NCI-H345 treated with DMSO at 0.1 percent for 48 hours (cell line): ENCODE measurements around the gene ACOXL.

Source experiments
- DNase-seq: peaks from one replicate; lab custom pipeline; 2025; ENCODE audit not compliant: unreplicated experiment; lab: John Stamatoyannopoulos, UW

ACOXL gene

DNA sequence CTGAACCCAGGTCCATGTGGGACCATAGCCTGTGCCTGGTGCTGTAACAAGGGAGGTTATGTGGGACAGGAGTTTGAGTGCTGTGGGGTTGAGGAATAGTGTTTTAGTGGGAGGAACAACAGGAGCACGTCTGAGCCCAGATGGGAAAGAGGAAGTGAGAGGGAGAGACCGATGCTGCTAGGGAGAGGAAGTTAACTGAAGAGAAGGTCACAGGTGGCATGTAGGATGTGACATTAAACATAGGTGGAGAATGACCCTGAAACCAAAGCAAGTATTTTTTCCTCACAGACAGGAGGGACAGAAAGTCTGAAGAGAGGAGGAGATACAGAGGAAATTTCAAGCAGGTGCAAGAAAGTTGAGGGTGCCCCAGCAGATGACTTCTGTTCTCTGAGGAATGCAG lies 87.8 kb downstream of the ACOXL start:
- DNase-seq = no peak

DNA sequence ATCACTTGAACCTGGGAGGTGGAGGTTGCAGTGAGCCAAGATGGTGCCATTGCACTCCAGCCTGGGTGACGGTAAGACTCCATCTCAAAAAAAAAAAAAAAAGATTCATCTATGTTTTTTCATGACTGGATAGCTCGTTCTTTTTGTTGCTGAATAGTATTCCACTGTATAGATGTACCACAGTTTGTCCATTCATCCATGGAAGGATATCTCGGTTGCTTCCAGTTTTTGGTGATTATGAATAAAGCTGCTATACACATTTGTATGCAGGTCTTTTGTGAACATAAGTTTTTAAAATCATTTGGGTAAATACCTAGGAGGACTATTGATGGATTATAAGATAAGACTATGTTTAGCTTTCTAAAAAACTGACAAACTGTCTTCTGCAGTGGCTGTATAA lies 90.8 kb downstream of the ACOXL start:
- DNase-seq = no peak

DNA sequence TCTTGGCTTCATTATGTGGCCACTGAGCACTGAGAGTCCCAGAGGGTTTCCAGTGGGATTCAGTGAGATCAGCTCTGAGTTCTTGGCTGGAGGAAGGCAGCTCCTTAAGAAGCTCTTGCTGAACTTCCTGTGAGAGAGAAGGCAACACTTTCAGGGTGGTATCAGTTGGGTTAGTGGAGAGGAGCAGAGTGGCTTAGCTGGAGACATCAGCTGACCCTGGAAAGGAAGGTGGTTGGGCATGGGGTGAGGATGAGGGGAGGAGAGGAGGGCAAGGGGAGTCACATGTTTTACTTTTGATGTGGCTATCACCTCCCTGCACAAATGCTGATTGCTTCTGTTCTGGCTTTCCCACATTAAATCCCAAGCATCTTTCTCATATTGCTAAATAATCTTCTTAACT lies 95.1 kb downstream of the ACOXL start:
- DNase-seq = no peak

DNA sequence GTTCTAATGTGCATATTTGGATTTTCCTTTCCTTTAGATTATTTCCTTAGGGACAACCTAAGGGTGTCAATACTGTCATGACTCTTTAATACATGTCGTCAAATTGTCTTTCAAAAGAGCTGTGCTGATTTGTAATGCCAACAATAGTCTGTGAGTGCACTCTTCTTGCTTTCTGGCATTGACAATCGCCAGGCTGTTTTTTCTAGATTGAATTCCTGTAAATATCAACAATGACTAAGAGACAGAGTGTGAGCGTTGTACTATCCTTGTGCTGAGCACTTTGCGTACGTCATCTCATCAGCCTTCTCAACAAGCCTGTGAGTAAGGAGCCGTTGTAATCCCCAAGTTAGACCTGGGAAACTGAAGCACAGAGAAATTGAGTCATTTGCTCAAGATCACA lies 96.0 kb downstream of the ACOXL start:
- DNase-seq = no peak

DNA sequence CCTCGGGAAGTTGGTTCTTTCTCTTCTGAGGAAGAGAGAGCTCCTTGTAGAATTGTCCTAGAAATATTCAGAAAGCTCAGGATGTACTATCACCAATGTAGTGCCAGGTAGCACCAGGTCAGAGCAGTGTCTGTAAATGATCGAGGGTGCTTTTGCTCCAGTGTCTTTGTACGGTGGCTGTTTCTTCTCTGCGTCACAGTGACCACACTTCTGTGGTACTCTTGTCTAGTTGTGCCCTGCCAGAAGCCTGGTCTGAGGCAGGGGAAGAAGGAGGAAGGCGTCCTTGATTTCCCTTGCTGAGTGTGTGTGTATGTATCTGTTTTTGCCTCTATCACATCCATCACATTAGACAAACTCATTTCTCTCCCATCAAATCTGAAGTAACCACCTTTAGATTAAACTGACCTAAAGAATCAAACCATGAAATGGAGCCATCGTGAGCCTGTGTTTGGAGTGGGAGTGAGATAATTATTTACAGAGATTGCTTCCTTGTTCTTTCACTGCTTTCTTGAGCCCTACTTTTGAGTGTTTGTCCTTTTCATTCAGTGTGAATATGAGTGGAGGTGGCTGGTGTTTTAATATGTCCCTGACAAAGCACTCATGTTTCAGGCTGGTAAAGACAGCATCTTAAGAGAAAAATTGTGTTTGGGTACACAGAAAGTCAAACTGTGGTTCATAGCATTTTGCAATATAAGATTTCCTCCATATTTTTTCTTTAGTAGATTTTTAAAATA lies 97.2 kb downstream of the ACOXL start:
- no peak for DNase-seq

- no peak for DNase-seq
Measured at GRCh38 chr2:110832740-110833139, 100.4 kb downstream of the ACOXL start.

GRCh38 chr2:110834134-110834827 lies 101.9 kb downstream of the ACOXL start:
- no peak for DNase-seq

- DNase-seq = no peak
Measured at GRCh38 chr2:110836671-110837070, 104.3 kb downstream of the ACOXL start.

DNA sequence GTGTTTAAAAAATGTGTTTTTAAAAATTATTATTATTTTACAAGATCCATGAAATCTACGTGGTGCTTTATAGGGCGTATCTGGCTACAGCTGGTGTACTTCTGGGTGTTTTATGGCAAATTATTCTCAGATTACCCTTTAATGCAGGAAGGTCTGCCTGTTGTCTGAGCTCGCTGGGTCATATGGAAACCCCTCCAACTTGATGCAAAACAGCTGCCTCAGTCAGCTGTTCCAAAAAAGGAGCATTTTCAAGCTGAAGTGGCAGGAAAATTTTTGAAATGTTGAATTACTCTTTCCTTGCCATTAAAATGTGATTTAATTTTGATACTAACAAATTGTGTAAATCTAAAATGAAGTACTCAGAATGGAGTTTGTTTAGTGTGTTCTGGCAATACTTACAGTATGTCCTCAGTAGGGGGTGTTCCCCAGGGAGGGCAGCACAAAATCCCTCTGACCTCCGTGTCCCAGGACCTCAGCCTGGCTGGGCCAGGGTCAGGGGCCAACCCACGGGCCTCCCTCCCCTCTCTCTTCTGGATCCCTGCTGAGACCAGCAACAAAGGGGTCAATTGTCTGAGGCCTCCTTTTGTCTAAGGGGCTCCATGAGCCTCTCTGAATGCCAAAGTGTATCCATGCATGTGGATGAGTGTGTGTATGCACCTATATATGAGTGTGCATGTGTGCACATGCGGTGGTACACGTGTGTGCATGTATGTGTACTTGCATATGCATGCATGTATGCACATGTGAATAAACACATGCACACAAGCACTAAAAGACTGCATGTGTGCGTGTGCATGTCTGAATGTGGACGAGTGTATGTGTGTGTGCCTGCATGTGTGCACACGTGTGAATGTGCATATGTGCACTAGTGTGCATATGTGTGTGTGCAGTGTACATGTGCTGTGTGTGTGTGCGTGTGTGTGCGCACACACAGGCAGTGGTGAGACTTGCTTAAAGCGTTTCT lies 105.4 kb downstream of the ACOXL start:
- DNase-seq = no peak

DNA sequence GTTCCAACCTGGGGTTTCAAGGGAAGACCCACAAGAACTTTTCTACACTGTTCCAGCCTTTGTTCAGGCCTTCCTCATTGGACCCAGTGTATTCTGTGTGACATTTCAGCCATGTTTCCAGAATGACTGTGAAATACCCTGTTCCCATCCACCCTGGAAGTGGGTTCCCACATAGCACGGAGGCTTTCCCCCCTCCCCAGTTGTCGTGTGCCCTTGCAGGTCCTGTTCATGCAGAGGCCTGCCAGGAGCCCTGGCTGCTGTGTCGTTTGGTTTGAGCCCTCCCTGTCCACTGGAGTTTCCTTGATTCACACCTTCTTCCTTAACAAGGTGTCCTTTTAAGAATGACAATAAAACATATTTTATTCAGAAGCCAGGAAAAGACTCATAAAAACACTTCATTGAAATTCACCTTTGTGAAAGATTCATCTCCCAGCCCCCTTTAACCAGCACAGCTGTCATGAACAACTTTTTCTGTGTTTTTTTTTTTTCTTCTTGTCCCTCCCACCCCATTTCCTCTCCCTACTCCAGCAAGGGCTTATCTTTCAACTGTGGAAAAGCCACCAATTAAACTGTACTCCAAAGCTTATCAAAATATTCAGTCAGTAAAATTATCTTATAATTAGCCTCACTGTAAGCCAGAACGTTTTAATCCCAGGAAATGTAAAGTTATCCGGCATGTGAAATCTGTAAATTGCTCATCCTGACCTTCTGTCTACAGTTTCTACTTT lies 106.4 kb downstream of the ACOXL start:
- no peak for DNase-seq

GRCh38 chr2:110840508-110840907 lies 108.1 kb downstream of the ACOXL start:
- DNase-seq = no peak

DNA sequence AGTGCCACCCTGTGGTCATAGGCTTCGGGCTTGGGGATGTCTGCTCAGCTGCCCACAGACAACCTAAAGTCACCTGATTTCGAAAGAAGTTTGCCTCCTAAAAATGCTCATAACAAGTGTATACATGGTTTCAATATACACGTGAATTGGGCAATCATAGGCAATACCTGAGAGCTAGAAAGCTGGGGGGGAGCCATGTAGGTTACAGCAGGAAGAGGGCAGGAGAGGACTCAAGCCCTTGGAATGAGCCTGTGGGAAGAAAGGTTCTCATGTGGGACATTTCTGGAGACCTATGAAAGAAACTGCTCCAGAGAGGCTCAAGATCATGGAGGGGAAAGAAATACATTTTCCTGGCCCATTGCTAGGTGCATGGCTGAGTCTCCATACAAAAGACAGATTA lies 109.7 kb downstream of the ACOXL start:
- no peak for DNase-seq

GRCh38 chr2:110843496-110843895 lies 111.1 kb downstream of the ACOXL start:
- no peak for DNase-seq

DNA sequence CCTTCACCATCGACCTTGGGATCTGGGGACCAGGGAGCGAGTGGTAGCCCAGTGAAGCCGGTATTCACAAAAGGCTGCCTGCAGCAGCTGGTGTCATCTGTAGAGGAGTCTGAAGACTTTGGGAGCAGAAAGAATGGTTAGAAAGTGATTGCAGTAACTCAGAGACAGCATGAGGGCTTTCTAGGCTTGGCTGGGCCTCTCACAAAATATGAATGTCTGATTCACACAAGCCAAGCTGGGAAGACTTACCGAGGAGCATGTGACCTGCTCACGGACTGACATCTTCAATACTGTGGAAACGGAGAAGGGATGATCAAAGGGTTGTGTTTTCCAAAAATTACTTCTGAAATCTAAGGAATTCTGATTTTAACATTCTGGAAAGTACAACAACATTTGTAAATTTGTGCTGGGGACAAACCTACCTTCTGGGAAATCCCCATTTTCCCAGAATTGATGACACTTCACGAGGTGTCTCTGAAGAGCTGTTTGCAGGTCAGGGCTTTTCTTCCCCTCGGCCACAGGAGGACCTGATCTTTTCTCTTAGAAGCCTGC lies 111.7 kb downstream of the ACOXL start:
- DNase-seq = no peak

- DNase-seq = no peak
Measured at GRCh38 chr2:110847651-110848050, 115.3 kb downstream of the ACOXL start.

- no peak for DNase-seq
Measured at GRCh38 chr2:110848071-110848470, 115.7 kb downstream of the ACOXL start.

- no peak for DNase-seq
Measured at GRCh38 chr2:110848519-110849030, 116.2 kb downstream of the ACOXL start.

DNA sequence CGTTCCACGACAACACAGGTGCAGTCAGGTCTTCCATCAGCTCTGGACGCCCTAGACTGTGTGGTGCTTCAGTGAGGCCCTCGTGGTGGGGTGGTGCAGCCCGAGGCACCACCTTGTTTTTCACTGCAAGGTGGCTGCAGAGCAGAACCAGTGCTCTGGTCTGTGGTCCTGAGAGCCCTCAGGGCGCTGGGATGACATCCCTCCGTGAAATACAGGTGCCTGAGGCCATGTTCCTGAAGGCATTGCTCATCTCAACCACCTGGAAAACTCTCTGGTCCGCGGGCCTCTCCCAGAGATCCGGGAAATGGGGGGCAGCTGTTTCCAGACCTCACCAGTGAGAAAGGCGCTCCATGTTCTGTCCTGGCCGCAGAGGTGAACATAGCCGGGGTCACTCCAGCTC lies 119.2 kb downstream of the ACOXL start:
- DNase-seq = no peak

DNA sequence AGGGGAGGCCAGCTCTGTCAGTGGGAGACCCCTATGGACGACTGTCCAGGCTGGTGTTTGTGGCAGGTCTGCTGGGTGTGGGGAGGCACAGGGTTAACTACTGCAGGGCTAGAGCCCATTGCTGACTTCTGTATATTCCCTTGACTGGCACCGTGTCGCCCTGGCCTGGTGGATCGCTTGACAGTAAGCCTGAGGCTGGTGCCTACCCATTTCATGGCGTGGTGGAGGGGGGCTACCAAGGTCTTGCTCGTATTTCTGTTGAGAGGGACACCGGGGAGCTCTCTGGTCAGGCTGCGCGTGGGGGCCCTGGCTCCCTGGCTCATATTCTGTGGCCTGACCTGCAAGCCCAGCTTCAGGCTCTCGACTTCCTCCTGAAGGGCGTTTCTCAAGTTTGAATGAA lies 119.7 kb downstream of the ACOXL start:
- DNase-seq = no peak

- no peak for DNase-seq
Measured at GRCh38 chr2:110852541-110853263, 120.3 kb downstream of the ACOXL start.
